Nephron progenitor cell (in vitro differentiated cells): ENCODE measurements around the gene GPATCH8.

Experiments
- DNase-seq: peaks from one replicate; pipeline ENCODE4 v3.0.0; 2021
- H3K27ac Mint-ChIP-seq: 2 replicates; pipeline ENCODE4 v1.8.0; 2021; ENCODE audit warnings: mild to moderate bottlenecking, moderate library complexity, mixed read lengths
- H3K27me3 Mint-ChIP-seq: 2 replicates; pipeline ENCODE4 v1.8.0; 2021; ENCODE audit warnings: mild to moderate bottlenecking, low read depth, mixed read lengths; ENCODE audit not compliant: poor library complexity
- H3K36me3 Mint-ChIP-seq: 2 replicates; pipeline ENCODE4 v1.8.0; 2021; ENCODE audit warnings: low read depth, mixed read lengths
- H3K4me1 Mint-ChIP-seq: 2 replicates; pipeline ENCODE4 v1.8.0; 2021; ENCODE audit warnings: mixed read lengths
- H3K4me3 Mint-ChIP-seq: 2 replicates; pipeline ENCODE4 v1.8.0; 2021; ENCODE audit warnings: mild to moderate bottlenecking, moderate library complexity, mixed read lengths
- H3K9me3 Mint-ChIP-seq: 2 replicates; pipeline ENCODE4 v1.8.0; 2021; ENCODE audit warnings: mild to moderate bottlenecking, moderate library complexity, mixed read lengths
- TF ChIP-seq, protein P1 (sequence below): fragments of 200-600 bp; sonication (generic); IDR thresholded peaks from 2 replicates; pipeline ENCODE4 v1.5.0; 2021; ENCODE audit warnings: antibody characterized with exemption

The GPATCH8 gene

DNA sequence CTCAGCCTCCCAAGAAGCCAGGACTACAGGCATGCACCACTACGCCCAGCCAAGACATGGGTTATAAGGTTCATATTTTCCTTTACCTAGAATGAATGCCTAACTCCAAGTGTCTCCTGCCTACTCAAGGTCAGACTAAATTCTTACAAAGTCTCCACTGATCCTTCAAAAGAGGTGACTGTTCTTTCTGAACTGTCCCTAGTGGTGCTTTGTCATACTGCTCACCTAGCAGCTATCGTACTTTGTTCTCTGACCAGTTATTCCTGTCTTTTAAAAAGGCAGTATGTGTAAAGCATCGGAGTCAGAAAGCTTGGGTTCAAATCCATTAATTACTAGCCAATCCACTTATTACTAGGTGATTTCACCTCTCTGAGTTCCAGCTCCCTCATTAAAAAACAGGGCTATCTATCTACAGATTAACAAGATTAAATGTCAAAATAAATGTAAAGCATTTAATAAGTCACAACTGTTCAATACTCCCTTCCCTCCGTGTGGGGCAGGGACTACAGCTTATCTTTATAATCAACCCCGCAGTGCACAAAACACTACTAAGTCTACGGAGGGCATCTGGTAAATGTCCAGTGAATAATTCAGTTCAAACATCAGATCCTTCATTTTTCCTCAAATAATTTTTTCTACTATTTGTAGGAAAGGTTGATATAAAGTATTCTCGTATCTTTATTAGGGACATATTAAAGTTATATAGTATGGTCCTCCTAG is 93.7 kb downstream of the GPATCH8 start:
- Mint-ChIP-seq H3K4me3 (no peak overlapping the region), H3K4me1 (no peaks in the 10 kb centered on the region), H3K27me3 (no peaks in the 10 kb centered on the region), H3K36me3 (peaks cover 37% of the 10 kb centered on the region), H3K27ac (peak overlapping the region; percentile 42), H3K9me3 (no peaks in the 10 kb centered on the region)
- TF ChIP-seq, protein P1, sequence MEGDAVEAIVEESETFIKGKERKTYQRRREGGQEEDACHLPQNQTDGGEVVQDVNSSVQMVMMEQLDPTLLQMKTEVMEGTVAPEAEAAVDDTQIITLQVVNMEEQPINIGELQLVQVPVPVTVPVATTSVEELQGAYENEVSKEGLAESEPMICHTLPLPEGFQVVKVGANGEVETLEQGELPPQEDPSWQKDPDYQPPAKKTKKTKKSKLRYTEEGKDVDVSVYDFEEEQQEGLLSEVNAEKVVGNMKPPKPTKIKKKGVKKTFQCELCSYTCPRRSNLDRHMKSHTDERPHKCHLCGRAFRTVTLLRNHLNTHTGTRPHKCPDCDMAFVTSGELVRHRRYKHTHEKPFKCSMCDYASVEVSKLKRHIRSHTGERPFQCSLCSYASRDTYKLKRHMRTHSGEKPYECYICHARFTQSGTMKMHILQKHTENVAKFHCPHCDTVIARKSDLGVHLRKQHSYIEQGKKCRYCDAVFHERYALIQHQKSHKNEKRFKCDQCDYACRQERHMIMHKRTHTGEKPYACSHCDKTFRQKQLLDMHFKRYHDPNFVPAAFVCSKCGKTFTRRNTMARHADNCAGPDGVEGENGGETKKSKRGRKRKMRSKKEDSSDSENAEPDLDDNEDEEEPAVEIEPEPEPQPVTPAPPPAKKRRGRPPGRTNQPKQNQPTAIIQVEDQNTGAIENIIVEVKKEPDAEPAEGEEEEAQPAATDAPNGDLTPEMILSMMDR = no peak
- DNase-seq = no peak

DNA sequence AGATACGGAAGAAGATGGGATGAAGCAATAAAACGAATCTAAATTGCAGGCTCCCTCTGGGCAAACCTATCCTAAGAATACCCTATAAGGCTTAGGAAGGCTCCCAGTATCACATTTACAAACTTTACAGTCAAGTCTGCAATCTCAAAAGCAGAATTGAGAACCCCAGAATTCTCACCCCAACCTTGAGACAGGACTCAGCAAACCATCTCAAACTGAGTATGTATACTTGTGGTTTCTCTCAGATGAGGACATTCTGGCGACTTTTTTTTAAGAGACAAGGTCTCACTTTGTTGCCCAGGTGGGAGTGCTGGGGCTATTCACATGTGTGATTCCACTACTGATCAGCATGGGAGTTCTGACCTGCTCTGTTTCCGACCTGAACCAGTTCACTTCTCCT is 94.4 kb downstream of the GPATCH8 start:
- Mint-ChIP-seq H3K4me1 (no peaks in the 10 kb centered on the region), H3K27me3 (no peaks in the 10 kb centered on the region), H3K27ac (peak overlapping the region; percentile 42), H3K9me3 (no peaks in the 10 kb centered on the region), H3K36me3 (peaks cover 35% of the 10 kb centered on the region), H3K4me3 (no peak overlapping the region)
- DNase-seq = no peak
- TF ChIP-seq, protein P1 = no peak

GRCh38 chr17:44402564-44403172 is 100.5 kb downstream of the GPATCH8 start:
- H3K27ac Mint-ChIP-seq = no peak overlapping the region
- H3K27me3 Mint-ChIP-seq = no peaks in the 10 kb centered on the region
- DNase-seq = no peak

GRCh38 chr17:44400226-44400847 is 102.9 kb downstream of the GPATCH8 start:
- TF ChIP-seq, protein P1 = peak; percentile 30
- H3K4me3 Mint-ChIP-seq = no peak overlapping the region
- no peaks in the 10 kb centered on the region for H3K4me1 Mint-ChIP-seq
- H3K27ac Mint-ChIP-seq = peak overlapping the region; percentile 19
- no peaks in the 10 kb centered on the region for H3K27me3 Mint-ChIP-seq
- H3K9me3 Mint-ChIP-seq = no peaks in the 10 kb centered on the region
- peaks cover 66% of the 10 kb centered on the region for H3K36me3 Mint-ChIP-seq
- DNase-seq = no peak

More at GRCh38 chr17:44402564-44403172, 100.5 kb downstream of the GPATCH8 start:
- no peaks in the 10 kb centered on the region for H3K9me3 Mint-ChIP-seq
- no peak overlapping the region for H3K4me3 Mint-ChIP-seq
- H3K36me3 Mint-ChIP-seq = peaks cover 64% of the 10 kb centered on the region
- TF ChIP-seq, protein P1 = no peak
- no peaks in the 10 kb centered on the region for H3K4me1 Mint-ChIP-seq

GRCh38 chr17:44398692-44399691 is 104.2 kb downstream of the GPATCH8 start:
- no peak for DNase-seq
- Mint-ChIP-seq H3K9me3 (no peaks in the 10 kb centered on the region), H3K4me1 (no peaks in the 10 kb centered on the region), H3K36me3 (peaks cover 60% of the 10 kb centered on the region), H3K4me3 (no peak overlapping the region), H3K27ac (no peak overlapping the region), H3K27me3 (no peaks in the 10 kb centered on the region)
- TF ChIP-seq, protein P1 = no peak
